ENCODE data around the gene PTPRQ.

GRCh38 chr12:80589077-80589476 lies 145.0 kb downstream of the PTPRQ start:
- TF ChIP-seq CTCF (optimal IDR thresholded peaks at IDR 0.05 in 1 of 3, IDR thresholded peaks at IDR 0.05 in 1 of 3, conservative IDR thresholded peaks at IDR 0.05 in 1 of 3; ENCODE audit: extremely low read depth in 1 of 3, insufficient read depth in 2 of 3, low read length in 3 of 3) (no peak), EZH2 (IDR thresholded peaks at IDR 0.05; ENCODE audit: low read length) (no peak)

Data from keratinocyte (primary cell).